ENCODE data around the gene KCNH2. TPM values are rescaled to one million over a fixed set of nuclear protein-coding genes. Genes with fewer than 3 reads are reported as not detected.

The KCNH2 gene
- total and polyA plus RNA-seq, 8 donors = 4.0 to 77.7 (median 7.3) TPM

DNA sequence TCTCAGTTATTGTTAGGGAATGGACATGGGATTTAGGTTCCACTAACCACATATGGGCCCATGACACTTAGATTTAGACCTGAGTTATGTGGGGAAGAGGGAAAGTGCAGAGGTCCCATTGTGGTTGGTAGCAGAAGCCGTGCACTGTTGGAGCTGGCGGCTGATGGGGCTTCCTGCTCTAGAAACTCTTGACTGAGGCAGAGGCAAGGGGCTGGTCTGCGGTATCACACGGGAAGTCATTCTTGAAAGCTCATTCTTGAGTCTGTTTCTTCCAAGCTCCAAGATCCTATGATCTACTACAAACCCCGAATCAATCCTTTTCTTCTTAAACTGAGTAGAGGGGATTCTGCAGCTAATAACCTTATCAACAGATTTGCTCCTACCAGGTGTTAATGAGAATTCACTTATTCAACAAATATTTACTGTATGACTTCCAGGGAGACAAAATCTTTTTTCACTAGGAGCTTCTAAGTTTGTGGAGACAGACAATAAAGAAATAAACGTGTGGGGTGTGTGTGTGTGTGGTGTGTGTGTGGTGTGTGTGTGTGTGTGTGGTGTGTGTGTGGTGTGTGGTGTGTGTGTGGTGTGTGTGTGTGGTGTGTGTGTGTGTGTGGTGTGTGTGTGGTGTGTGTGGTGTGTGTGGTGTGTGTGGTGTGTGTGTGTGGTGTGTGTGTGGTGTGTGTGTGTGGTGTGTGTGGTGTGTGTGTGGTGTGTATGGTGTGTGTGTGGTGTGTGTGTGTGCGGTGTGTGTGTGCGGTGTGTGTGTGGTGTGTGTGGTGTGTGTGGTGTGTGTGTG, 68.7 kb downstream of the KCNH2 start:
- TF ChIP-seq POLR2AphosphoS5 (IDR thresholded peaks at IDR 0.05) = no peak
- TF ChIP-seq POLR2A (IDR thresholded peaks at IDR 0.05) = no peak
- no peak for TF ChIP-seq EP300 (IDR thresholded peaks at IDR 0.05)
- TF ChIP-seq, protein P1, sequence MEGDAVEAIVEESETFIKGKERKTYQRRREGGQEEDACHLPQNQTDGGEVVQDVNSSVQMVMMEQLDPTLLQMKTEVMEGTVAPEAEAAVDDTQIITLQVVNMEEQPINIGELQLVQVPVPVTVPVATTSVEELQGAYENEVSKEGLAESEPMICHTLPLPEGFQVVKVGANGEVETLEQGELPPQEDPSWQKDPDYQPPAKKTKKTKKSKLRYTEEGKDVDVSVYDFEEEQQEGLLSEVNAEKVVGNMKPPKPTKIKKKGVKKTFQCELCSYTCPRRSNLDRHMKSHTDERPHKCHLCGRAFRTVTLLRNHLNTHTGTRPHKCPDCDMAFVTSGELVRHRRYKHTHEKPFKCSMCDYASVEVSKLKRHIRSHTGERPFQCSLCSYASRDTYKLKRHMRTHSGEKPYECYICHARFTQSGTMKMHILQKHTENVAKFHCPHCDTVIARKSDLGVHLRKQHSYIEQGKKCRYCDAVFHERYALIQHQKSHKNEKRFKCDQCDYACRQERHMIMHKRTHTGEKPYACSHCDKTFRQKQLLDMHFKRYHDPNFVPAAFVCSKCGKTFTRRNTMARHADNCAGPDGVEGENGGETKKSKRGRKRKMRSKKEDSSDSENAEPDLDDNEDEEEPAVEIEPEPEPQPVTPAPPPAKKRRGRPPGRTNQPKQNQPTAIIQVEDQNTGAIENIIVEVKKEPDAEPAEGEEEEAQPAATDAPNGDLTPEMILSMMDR (IDR thresholded peaks at IDR 0.05) = no peak
- DNase-seq = peak in 1 of 2 donors; percentile 34
- H3K9me3 ChIP-seq = no peaks in the 10 kb centered on the region
- H3K36me3 ChIP-seq = no peaks in the 10 kb centered on the region
- WGBS, 5 donors = 59 to 66% (median 64%) methylated on average over 7 to 8 of the region's 8 CpGs
- H3K27ac ChIP-seq = no peak overlapping the region
- peaks cover 0 to 22% (median 0%) of the 10 kb centered on the region in 3 donors for H3K27me3 ChIP-seq
- H3K4me1 ChIP-seq = peaks cover 0 to under 1% (median under 1%) of the 10 kb centered on the region in 4 donors
- intact Hi-C loops (cut with DNase I; ENCODE audit: low total_unique reads) = no loop called here
- no peak overlapping the region for H3K4me3 ChIP-seq

DNA sequence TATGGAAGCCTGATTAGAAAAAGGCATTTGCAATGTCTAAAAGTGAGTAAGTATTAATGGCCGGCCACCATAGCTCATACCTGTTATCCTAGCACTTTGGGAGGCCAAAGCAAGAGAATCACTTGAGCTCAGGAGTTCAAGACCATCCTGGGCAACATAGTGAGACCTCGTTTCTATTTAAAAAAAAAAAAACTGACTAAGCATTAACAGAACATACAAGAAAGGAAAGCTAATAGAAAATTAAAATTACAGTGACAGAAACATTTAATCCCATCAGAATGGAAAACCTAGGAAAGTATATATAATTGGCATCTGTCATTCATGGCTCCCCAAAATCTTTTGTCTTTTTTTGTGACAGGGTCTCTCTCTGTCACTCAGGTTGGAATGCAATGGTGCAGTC, 69.9 kb downstream of the KCNH2 start:
- TF ChIP-seq POLR2A (IDR thresholded peaks at IDR 0.05) = no peak
- TF ChIP-seq, protein P1 (IDR thresholded peaks at IDR 0.05) = no peak
- TF ChIP-seq EP300 (IDR thresholded peaks at IDR 0.05) = no peak
- TF ChIP-seq POLR2AphosphoS5 (IDR thresholded peaks at IDR 0.05) = no peak
- WGBS, 5 donors = 65 to 77% (median 70%) methylated on average over 2 of the region's 2 CpGs
- intact Hi-C loops (cut with DNase I; ENCODE audit: low total_unique reads) = no loop called here

DNA sequence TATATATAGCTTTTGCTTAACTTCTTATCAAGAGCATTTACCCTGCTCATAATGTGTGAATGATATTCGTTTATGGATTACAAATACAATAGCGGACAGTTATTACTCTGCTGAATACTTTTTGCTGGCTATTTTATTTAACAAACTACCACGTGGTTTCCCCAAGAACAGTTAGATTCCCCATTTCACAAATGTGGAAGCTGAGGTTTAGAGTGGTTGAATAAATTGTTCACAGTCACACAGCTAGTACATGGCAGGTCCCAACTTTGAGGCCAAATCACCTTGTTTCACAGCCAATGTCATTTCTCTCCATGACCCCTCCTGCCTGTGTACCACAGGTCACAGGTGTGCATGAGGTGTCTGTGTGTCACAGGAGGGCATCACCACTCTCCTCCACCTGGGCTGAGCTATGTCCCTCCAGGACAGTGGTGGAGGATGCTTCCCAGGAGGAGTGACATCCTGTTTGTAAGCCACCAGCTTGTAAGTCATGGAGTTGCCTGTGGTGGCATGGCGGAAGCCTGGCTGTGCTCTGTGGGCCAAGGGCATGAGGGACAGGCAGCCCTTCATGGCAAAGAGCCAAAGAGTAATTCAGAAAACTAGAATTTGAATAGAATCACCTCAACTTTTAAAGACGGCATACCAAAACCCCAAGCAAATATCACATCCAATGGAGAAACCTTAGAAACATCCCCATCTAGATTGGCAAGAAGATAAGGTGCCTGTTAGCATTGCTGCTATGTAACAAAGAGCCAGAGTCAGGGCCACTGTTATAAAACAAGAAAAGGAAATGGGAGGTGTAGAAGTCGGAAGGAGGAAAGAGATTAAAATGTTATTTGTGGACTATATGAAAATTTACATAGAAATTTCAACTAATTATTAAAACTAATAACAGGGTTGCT, 73.9 kb downstream of the KCNH2 start:
- Histone ChIP-seq H3K4me1 (peaks cover 5 to 31% (median 16%) of the 10 kb centered on the region in 4 donors), H3K27ac (peak overlapping the region in 4 of 5 donors; percentile 20 to 68 (median 44)), H3K4me3 (no peak overlapping the region), H3K9me3 (no peaks in the 10 kb centered on the region), H3K27me3 (peaks cover 0 to 29% (median 0%) of the 10 kb centered on the region in 3 donors), H3K36me3 (no peaks in the 10 kb centered on the region)
- no peak for DNase-seq
- TF ChIP-seq POLR2AphosphoS5 (IDR thresholded peaks at IDR 0.05) = no peak
- TF ChIP-seq, protein P1 (IDR thresholded peaks at IDR 0.05) = no peak
- TF ChIP-seq EP300 (IDR thresholded peaks at IDR 0.05) = peak; percentile 15
- TF ChIP-seq POLR2A (IDR thresholded peaks at IDR 0.05) = no peak
- intact Hi-C loops (cut with DNase I; ENCODE audit: low total_unique reads) = no loop called here
- WGBS, 5 donors = 57 to 77% (median 64%) methylated on average over 6 of the region's 6 CpGs

More for the DNA sequence above, 69.9 kb downstream of the KCNH2 start:
- no peaks in the 10 kb centered on the region for H3K9me3 ChIP-seq
- no peak for DNase-seq
- no peak overlapping the region for H3K27ac ChIP-seq
- H3K36me3 ChIP-seq = no peaks in the 10 kb centered on the region
- H3K27me3 ChIP-seq = peaks cover 0 to 25% (median 0%) of the 10 kb centered on the region in 3 donors
- H3K4me1 ChIP-seq = peaks cover 0 to 13% (median 5%) of the 10 kb centered on the region in 4 donors
- no peak overlapping the region for H3K4me3 ChIP-seq

DNA sequence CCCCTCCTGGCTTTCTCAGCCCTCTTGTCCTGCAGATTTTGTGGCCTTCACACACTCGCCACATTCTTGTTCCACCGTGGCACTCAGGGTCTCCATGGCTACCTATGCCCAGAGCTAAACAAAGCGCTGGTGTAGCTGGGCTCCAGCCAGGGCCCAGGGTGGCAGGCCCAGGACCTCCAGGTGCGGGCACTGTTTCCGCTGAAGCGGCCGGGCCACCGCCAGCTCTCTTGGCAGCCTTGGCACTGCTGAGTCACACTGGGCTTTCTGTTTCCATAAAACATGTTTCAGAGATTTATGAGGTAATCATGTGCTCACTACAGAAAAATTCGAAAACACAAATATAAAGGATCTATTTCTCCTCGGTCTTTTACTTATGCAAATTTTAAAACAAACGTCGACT, 74.5 kb downstream of the KCNH2 start:
- Histone ChIP-seq H3K27ac (peak overlapping the region in 4 of 5 donors; percentile 20 to 68 (median 48)), H3K9me3 (no peaks in the 10 kb centered on the region), H3K27me3 (peaks cover 0 to 30% (median 0%) of the 10 kb centered on the region in 3 donors), H3K4me1 (peaks cover 5 to 36% (median 17%) of the 10 kb centered on the region in 4 donors), H3K36me3 (no peaks in the 10 kb centered on the region), H3K4me3 (no peak overlapping the region)
- TF ChIP-seq, protein P1 (IDR thresholded peaks at IDR 0.05) = no peak
- TF ChIP-seq EP300 (IDR thresholded peaks at IDR 0.05) = no peak
- peak in 1 of 3 donors; percentile 8 for TF ChIP-seq POLR2AphosphoS5 (IDR thresholded peaks at IDR 0.05)
- WGBS, 5 donors = 44 to 63% (median 50%) methylated on average over 12 of the region's 12 CpGs
- peak; percentile 65 to 66 for DNase-seq
- intact Hi-C loops (cut with DNase I; ENCODE audit: low total_unique reads) = no loop called here

Data from stomach (tissue), 9 donors.